NCI-H1105 (cell line): ENCODE measurements around the gene FILIP1L.

ENCODE experiments used
- DNase-seq: peaks from one replicate; lab custom pipeline; 2025; lab: John Stamatoyannopoulos, UW

The FILIP1L gene

DNA sequence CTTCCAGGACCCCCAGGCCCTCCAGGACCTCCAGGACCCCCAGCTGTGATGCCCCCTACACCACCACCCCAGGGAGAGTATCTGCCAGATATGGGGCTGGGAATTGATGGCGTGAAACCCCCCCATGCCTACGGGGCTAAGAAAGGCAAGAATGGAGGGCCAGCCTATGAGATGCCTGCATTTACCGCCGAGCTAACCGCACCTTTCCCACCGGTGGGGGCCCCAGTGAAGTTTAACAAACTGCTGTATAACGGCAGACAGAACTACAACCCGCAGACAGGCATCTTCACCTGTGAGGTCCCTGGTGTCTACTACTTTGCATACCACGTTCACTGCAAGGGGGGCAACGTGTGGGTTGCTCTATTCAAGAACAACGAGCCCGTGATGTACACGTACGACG, 318.7 kb downstream of the FILIP1L start:
- no peak for DNase-seq

GRCh38 chr3:99794485-99794884, 319.8 kb downstream of the FILIP1L start:
- DNase-seq = no peak

GRCh38 chr3:99789011-99789721, 325.1 kb downstream of the FILIP1L start:
- DNase-seq = peak; percentile 51
